ENCODE data around the gene CBFA2T3. TPM values are rescaled to one million over a fixed set of nuclear protein-coding genes. Genes with fewer than 3 reads are reported as not detected.

The CBFA2T3 gene
- total and polyA plus RNA-seq, 2 of the 13 experiments (the other 11 are each of a cell fraction or from before 2014, with no cell fraction given), result 0.05 TPM; not detected in 1

DNA sequence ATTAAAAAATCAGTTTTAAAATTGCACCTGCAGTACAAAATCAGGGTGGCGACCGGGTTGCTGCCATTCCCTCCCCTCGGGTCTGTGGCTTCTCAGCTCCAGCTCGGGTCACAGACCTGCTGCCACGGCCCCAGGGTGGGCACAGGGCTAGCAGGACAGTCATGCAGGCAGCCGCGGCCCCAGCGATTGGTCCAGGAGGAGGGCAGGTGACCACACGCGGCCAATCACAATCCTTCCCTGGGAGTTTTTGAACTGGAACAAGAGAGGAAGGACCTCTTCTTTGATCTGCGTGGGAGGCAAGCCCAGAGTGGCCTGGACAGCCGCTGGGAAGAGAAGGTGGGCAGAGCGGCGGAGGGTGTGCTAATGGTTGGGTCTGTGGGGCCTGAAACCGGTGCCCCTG lies 25.5 kb downstream of the CBFA2T3 start:
- H3K4me2 ChIP-seq (ENCODE audit: low read depth, low read length), result no peak overlapping the region
- intact Hi-C loops (cut with micrococcal nuclease; ENCODE audit: unreplicated experiment), result no loop called here
- FAIRE-seq, result no peak
- H3K4me1 ChIP-seq (ENCODE audit: insufficient read depth, low read length), result no peaks in the 10 kb centered on the region
- no peak overlapping the region for H3K4me3 ChIP-seq (replicated peaks in 1 of 3; ENCODE audit: insufficient read depth in 1 of 3, low read depth in 2 of 3, low read length in 3 of 3)
- no peak overlapping the region for H3K27ac ChIP-seq (ENCODE audit: extremely low read length, insufficient read depth, low read length)
- DNase-seq (ENCODE audit: low spot score), result no peak
- ChIA-PET CTCF (ENCODE audit: low intra/inter-chr PET ratio, low total read pairs) (no interaction called here), POLR2A (no interaction called here)
- ATAC-seq, result no peak; the same call in 2 of the 3 replicates
- in situ Hi-C loops (cut with HindIII; ENCODE audit: extremely low pct_ligation_motif_present, low pct_unique_long_range_greater_than_20kb), result no loop called here
- 52% methylated on average over 15 of the region's 15 CpGs for WGBS (ENCODE audit: low lambda C conversion rate)
- BruUV-seq (replicated peaks), result no TSS peak
- TF ChIP-seq NFYB (CRISPR knock-in tag; IDR thresholded peaks at IDR 0.05), result peak; percentile 31; the same call in 1 of the 2 replicates
- TF ChIP-seq NFYC (CRISPR knock-in tag; IDR thresholded peaks at IDR 0.05), result peak; percentile 41; the same call in 1 of the 2 replicates
- TF ChIP-seq, protein P1, sequence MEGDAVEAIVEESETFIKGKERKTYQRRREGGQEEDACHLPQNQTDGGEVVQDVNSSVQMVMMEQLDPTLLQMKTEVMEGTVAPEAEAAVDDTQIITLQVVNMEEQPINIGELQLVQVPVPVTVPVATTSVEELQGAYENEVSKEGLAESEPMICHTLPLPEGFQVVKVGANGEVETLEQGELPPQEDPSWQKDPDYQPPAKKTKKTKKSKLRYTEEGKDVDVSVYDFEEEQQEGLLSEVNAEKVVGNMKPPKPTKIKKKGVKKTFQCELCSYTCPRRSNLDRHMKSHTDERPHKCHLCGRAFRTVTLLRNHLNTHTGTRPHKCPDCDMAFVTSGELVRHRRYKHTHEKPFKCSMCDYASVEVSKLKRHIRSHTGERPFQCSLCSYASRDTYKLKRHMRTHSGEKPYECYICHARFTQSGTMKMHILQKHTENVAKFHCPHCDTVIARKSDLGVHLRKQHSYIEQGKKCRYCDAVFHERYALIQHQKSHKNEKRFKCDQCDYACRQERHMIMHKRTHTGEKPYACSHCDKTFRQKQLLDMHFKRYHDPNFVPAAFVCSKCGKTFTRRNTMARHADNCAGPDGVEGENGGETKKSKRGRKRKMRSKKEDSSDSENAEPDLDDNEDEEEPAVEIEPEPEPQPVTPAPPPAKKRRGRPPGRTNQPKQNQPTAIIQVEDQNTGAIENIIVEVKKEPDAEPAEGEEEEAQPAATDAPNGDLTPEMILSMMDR (CRISPR knock-in tag; IDR thresholded peaks at IDR 0.05), result no peak
- no peak overlapping the region for H2AFZ ChIP-seq (ENCODE audit: low read length)
- H3K36me3 ChIP-seq (replicated peaks in 1 of 2; ENCODE audit: control insufficient read depth in 1 of 2, insufficient read depth in 2 of 2, low read length in 2 of 2), result no peaks in the 10 kb centered on the region
- no peaks in the 10 kb centered on the region for H4K20me1 ChIP-seq (ENCODE audit: insufficient read depth, low read length)
- H3K9ac ChIP-seq (ENCODE audit: insufficient read depth, low read depth, low read length), result no peak overlapping the region
- no peaks in the 10 kb centered on the region for H3K79me2 ChIP-seq (ENCODE audit: insufficient read depth, low read length)
- peaks cover 23 to 64% of the 10 kb centered on the region in 2 experiments for H3K27me3 ChIP-seq (ENCODE audit: control insufficient read depth in 1 of 2, insufficient read depth in 2 of 2, low read length in 2 of 2)
- no peaks in the 10 kb centered on the region for H3K9me3 ChIP-seq (ENCODE audit: low read length)

DNA sequence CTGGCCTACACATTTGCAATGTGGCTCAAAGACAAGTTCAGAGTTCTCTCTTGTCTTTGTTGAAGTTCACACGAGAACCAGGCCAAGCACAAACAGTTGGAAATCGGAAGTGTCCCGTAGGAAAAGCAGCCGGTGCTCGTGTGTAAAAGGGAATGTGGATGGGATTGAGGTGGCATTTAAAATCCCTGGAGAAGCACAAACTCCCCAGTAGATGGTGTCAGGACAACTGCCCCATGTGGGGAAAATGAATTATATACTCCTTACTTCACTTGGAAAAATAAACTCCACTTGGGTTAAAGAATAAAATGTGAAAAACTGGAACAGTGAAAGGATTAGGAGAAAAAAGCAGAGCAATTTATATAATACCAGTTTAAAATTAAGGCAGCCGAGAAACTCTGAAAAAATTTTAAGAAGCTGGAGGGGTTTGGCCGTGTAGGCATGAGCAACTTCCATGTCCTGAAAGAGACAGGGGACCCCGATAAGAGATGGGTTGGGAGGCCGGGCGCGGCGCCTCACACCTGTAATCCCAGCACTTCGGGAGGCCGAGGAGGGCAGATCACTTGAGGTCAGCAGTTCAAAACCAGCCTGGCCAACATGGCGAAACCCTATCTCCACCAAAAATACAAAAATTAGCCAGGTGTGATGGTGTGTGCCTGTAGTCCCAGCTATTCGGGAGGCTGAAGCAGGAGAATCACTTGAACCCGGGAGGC lies 28.1 kb downstream of the CBFA2T3 start:
- CTCF ChIA-PET (ENCODE audit: low intra/inter-chr PET ratio, low total read pairs), result no interaction called here

More for the DNA sequence above, 28.1 kb downstream of the CBFA2T3 start:
- Histone ChIP-seq H3K27ac (ENCODE audit: extremely low read length, insufficient read depth, low read length) (no peak overlapping the region), H3K4me1 (ENCODE audit: insufficient read depth, low read length) (no peaks in the 10 kb centered on the region), H2AFZ (ENCODE audit: low read length) (no peak overlapping the region), H3K4me3 (replicated peaks in 1 of 3; ENCODE audit: insufficient read depth in 1 of 3, low read depth in 2 of 3, low read length in 3 of 3) (no peak overlapping the region), H3K9ac (ENCODE audit: insufficient read depth, low read depth, low read length) (no peak overlapping the region), H3K4me2 (ENCODE audit: low read depth, low read length) (no peak overlapping the region), H3K27me3 (ENCODE audit: control insufficient read depth in 1 of 2, insufficient read depth in 2 of 2, low read length in 2 of 2) (peaks cover 26 to 81% of the 10 kb centered on the region in 2 experiments), H3K36me3 (replicated peaks in 1 of 2; ENCODE audit: control insufficient read depth in 1 of 2, insufficient read depth in 2 of 2, low read length in 2 of 2) (no peaks in the 10 kb centered on the region), H3K79me2 (ENCODE audit: insufficient read depth, low read length) (no peaks in the 10 kb centered on the region), H4K20me1 (ENCODE audit: insufficient read depth, low read length) (no peaks in the 10 kb centered on the region), H3K9me3 (ENCODE audit: low read length) (no peaks in the 10 kb centered on the region)
- FAIRE-seq (no peak), ATAC-seq (no peak), DNase-seq (ENCODE audit: low spot score) (no peak)
- no TSS peak for BruUV-seq (replicated peaks)
- 28% methylated on average over 17 of the region's 17 CpGs for WGBS (ENCODE audit: low lambda C conversion rate)
- in situ Hi-C loops (cut with HindIII; ENCODE audit: extremely low pct_ligation_motif_present, low pct_unique_long_range_greater_than_20kb), result no loop called here
- POLR2A ChIA-PET, result no interaction called here
- intact Hi-C loops (cut with micrococcal nuclease; ENCODE audit: unreplicated experiment), result no loop called here
- TF ChIP-seq RFXAP (CRISPR knock-in tag; IDR thresholded peaks at IDR 0.05; ENCODE audit: borderline replicate concordance), result no peak
- no peak for TF ChIP-seq ZFP41 (CRISPR knock-in tag; IDR thresholded peaks at IDR 0.05; ENCODE audit: borderline replicate concordance)
- TF ChIP-seq STAG1 (CRISPR knock-in tag; IDR thresholded peaks at IDR 0.05), result 0 out of 2 replicates have a peak, but pooled peaks have one; percentile 16

All from HepG2 (cell line).